Left renal cortex interstitium (tissue), 4 donors: ENCODE measurements around the gene VAC14. TPM values are rescaled to one million over a fixed set of nuclear protein-coding genes. Genes with fewer than 3 reads are reported as not detected.

ENCODE experiments used
- DNase-seq, 4 donors: peaks; one replicate each; pipeline ENCODE4 v3.0.0-alpha.2; 2013; ENCODE audit warnings: low read depth in 4 of 4, low spot score in 2 of 4, missing footprints in 1 of 4
- polyA plus RNA-seq, 4 donors: library from polyadenylated mRNA; unstranded; fragments of 120-200 nt; gene quantifications; one replicate each; pipeline ENCODE4 v1.2.1, GENCODE V29; 2013; ENCODE audit not compliant: insufficient read length in 4 of 4

Gene VAC14
- polyA plus RNA-seq, 4 donors = 38.8 to 48.3 (median 40.7) TPM

- DNase-seq = no peak
Observed at GRCh38 chr16:70711211-70712031, 89.5 kb downstream of the VAC14 start.

- no peak for DNase-seq
Observed at GRCh38 chr16:70710422-70711210, 90.3 kb downstream of the VAC14 start.

- no peak for DNase-seq
Observed at GRCh38 chr16:70709942-70710341, 91.0 kb downstream of the VAC14 start.

- DNase-seq = no peak
Observed at GRCh38 chr16:70709457-70709856, 91.5 kb downstream of the VAC14 start.

- DNase-seq = no peak
Observed at GRCh38 chr16:70708366-70709246, 92.4 kb downstream of the VAC14 start.

- no peak for DNase-seq
Observed at GRCh38 chr16:70706948-70707465, 94.0 kb downstream of the VAC14 start.

GRCh38 chr16:70705056-70705455 lies 95.9 kb downstream of the VAC14 start:
- DNase-seq = no peak

GRCh38 chr16:70704586-70704985 lies 96.4 kb downstream of the VAC14 start:
- no peak for DNase-seq

- no peak for DNase-seq
Observed at GRCh38 chr16:70703835-70704381, 97.0 kb downstream of the VAC14 start.

GRCh38 chr16:70703041-70703834 lies 97.7 kb downstream of the VAC14 start:
- no peak for DNase-seq

GRCh38 chr16:70702624-70703023 lies 98.3 kb downstream of the VAC14 start:
- DNase-seq = no peak

GRCh38 chr16:70701998-70702397 lies 99.0 kb downstream of the VAC14 start:
- DNase-seq = no peak

- DNase-seq = no peak
Observed at GRCh38 chr16:70701596-70701995, 99.4 kb downstream of the VAC14 start.

GRCh38 chr16:70701036-70701435 lies 99.9 kb downstream of the VAC14 start:
- no peak for DNase-seq

- no peak for DNase-seq
Observed at GRCh38 chr16:70700101-70701020, 100.6 kb downstream of the VAC14 start.

GRCh38 chr16:70699696-70700095 lies 101.3 kb downstream of the VAC14 start:
- no peak for DNase-seq

GRCh38 chr16:70698901-70699300 lies 102.1 kb downstream of the VAC14 start:
- DNase-seq = no peak

GRCh38 chr16:70697594-70698170 lies 103.3 kb downstream of the VAC14 start:
- no peak for DNase-seq
